Right ventricle myocardium inferior (tissue), 1 donor: Measurements from ENCODE around the gene ST6GALNAC2. TPM values are rescaled to one million over a fixed set of nuclear protein-coding genes. Genes with fewer than 3 reads are reported as not detected.
"Not testable (repeated sequence)": the region's sequence is repeated elsewhere in the genome, so short reads cannot be mapped to it uniquely, and the experiment has no call there.

Source experiments
- ATAC-seq: fragments of 200-7000 bp; cut with Tn5 transposase; one replicate; pipeline ENCODE4 v1.9.1; 2020; ENCODE audit warnings: mild to moderate bottlenecking, moderate library complexity
- DNase-seq: peaks from one replicate; pipeline ENCODE4 v3.0.0; 2021; ENCODE audit errors: missing footprints
- intact Hi-C: fragments of 100-400 bp; cut with DNase I; formaldehyde crosslinking; loops from one replicate; pipeline ENCODE4 v1.11.0; 2022
- total RNA-seq: library from RNA; stranded (reverse); fragmentation: NEBNext Ultra II Directional; extraction: Animal tissue kit (Norgen Biotek cat#: 25700); gene quantifications from one replicate; pipeline ENCODE4 v1.2.1, GENCODE V29; 2021
- donor health status: DM: no; HTN: yes; CAD: no; lungs with severe emphysema.

The ST6GALNAC2 gene
- total RNA-seq, 1 donor from 2014 or later = 5.7 TPM

DNA sequence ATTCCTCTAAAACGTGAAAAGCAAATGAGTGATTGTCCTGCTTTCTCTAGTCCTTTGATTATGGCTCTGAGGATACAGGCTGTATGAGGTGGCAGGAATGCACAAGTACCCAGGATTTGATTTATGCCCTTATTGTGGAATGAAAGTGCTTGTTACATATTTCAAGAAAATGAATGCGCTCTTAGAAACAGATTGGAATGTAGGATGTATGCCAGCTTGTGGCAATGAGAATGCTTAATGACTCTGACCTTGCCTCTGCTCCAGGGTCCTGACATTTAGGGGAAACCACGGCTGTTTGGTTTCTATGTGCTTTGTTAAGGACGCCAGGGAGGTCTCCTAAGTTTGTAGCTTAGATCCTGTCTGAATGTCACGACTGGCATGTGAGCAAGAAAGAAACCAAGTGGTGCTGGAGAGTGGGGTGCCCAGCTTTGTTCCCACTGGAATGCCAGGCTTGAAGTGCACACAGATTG is 23.8 kb downstream of the ST6GALNAC2 start:
- intact Hi-C loops = no loop called here
- no peak for DNase-seq

DNA sequence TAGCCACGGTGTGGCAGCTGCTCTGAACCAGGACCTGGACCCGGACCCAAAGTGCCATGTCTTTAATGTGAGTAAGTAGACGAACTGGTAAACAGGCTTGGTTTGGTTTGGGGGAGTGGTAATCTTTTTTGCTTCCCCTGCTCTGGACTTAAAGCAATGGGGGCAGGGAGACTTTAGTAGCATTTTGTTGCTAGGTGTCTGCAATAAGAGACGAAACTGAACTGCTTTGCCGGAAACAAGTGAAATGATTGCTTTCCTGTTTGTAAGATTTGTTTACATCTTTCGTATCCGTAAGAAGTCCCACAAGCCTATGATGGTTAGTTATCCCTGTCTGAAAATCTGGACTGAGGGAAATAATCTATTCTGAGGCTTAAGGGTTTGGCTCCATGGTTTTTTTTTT is 24.3 kb downstream of the ST6GALNAC2 start:
- intact Hi-C loops = no loop called here
- ATAC-seq (no peak), DNase-seq (no peak)

More for the DNA sequence above, 23.8 kb downstream of the ST6GALNAC2 start:
- no peak for ATAC-seq

DNA sequence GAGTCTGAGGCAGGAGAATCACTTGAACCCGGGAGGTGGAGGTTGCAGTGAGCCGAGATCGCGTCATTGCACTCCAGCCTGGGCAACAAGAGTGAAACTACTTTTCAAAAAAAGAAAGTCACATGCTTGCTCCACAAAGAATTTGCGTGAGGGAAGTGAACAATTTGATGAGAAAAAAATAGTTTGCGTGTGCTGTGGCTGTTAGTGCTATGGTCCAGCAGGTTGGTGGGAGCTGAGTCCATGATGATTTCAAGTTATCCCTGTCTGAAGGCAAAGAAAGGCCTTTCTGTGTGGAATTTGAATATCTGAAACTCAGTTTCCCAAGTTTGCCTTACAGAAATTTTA is 24.8 kb downstream of the ST6GALNAC2 start:
- DNase-seq (no peak), ATAC-seq (no peak)
- intact Hi-C loops = no loop called here

DNA sequence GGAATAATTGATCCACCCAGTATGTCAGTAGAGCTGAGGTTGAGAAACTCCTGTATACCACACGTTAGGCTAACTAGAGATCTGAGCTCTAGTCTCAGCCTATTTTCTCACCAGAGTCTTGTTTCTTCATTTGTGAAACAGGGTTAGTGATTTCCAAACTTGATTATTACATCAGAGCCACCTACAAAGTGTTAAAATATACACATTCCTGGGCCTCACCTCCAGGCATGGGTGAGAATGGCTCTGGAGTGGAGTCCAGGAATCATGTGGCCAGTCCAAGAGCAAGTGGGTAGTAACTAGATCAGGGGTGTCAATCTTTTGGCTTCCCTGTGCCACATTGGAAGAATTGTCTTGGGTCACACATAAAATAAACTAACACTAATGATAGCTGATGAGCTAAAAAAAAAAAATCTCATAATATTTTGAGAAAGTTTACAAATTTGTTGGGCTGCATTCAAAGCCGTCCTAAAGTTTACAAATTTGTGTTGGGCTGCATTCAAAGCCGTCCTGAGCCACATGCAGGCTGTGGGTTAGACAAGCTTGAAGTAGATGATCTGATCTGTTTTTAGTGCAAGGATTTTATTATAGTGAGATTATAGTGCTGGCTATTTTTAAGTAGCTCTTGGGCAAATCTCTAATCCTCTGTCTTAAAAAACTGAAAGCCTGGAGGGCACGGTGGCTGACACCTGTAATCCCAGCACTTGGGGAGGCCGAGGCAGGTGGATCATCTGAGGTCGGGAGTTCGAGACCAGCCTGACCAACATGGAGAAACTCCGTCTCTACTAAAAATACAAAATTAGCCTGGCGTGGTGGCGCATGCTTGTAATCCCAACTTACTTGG is 25.4 kb downstream of the ST6GALNAC2 start:
- ATAC-seq = no peak
- intact Hi-C loops = no loop called here
- DNase-seq = no peak

DNA sequence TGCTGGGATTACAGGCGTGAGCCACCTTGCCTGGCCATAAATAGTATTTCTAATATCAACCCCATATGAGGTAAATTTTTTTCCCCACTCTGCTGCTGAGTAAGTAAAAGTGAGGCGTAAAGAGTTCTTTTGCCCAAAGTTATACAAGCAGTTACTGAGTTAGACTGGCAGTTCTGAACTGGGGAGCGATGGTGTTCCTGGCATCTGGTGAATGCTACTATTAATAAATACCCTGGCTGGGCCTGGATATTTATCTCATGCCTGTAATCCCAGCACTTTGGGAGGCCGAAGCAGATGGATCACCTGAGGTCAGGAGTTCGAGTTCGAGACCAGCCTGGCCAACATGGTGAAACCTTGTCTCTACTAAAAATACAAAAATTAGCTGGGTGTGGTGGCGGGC is 26.2 kb downstream of the ST6GALNAC2 start:
- intact Hi-C loops = loop anchor here (5.0 kb wide), 2 partner anchors 63 to 153 kb away; partner anchors contain the start of gene MXRA7
- peak; percentile 43 for ATAC-seq

DNA sequence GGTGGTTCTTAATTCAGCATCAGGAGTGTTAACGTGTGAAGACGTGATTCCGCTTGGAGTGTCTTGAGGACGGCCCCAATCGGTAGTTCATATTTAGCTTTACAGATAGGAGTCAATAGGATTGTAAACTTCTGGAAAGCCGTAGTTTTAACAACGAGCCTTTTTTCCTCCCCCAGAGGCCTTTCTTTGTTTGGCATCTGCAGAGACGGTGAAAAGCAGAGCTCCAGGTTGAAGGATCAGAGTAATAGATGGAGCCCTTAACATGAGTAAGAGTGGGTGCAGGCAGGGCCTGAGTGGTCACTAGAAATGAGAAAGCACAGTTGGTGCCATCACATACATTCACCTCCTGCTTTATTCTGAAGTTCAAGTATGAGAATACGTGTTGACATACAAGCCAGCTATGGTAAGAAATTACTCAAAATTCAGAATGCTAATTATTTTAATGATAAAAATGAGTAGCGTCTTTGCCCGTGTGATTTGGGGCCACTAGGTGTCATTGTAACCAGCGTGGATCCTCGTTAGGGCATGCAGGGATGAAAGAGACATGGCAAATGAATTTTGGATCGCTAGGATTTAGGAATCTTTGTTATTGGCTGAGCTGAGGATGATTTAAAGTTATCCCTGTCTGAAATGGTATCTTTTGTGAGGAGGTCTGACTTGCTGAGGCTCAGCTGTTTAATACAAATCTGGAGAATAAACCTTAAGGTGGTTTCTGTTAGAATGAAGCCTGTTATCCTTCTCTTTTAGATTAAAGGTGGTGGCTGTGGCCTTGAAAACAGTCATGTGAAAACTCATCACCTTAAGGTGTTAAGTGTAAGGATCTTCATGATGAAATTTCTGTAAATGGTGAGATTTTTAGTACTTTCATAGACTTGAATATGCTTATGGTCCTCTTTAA is 27.2 kb downstream of the ST6GALNAC2 start:
- ATAC-seq = no peak
- DNase-seq = no peak
- intact Hi-C loops = loop anchor here (5.0 kb wide), 2 partner anchors 64 to 154 kb away; partner anchors contain the start of gene MXRA7

More for the DNA sequence above, 26.2 kb downstream of the ST6GALNAC2 start:
- DNase-seq = not testable (repeated sequence)

DNA sequence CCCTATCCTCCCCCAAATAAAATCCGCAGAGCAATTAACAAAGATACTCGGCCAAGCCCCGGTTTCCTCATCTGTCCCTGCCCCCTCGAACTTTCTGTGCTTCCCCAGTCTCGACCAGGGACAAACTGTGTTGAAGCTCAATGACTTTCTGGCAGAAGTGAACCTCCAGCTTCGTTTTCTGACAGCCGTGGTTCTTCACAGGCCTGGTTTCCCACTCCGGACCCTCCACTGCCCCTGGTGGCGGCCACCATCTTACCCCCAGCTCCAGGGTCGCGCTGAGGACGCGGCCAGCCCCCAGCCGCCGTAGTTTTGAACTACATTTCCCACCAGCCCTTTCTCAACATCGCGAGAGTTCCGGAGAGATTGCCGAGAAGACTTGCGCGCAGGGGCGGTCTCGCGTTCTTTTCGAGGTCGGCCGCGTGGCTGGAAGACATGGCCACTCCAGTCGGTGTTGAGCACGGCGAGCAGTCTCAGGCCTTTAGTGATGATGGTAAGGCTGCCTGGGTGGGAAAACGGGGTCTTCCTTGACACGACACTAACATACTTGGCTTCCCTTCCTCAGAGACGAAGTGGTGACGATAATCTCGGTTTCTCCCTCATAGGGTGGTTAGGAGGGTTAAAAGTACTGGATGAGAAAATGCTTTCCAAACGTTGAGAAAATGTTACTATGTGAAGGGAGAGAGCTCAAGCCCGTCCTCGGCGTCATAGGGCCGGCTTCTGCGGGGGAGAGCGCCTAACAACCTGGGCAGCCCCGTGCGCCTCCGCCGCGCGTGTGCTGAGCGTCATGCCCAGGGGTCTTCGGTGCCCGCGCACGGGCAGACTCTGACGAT is 28.1 kb downstream of the ST6GALNAC2 start:
- DNase-seq (peak; percentile 97), ATAC-seq (peak; percentile 88)
- intact Hi-C loops = loop anchor here (5.0 kb wide), 2 partner anchors 65 to 155 kb away; partner anchors contain the start of gene MXRA7

DNA sequence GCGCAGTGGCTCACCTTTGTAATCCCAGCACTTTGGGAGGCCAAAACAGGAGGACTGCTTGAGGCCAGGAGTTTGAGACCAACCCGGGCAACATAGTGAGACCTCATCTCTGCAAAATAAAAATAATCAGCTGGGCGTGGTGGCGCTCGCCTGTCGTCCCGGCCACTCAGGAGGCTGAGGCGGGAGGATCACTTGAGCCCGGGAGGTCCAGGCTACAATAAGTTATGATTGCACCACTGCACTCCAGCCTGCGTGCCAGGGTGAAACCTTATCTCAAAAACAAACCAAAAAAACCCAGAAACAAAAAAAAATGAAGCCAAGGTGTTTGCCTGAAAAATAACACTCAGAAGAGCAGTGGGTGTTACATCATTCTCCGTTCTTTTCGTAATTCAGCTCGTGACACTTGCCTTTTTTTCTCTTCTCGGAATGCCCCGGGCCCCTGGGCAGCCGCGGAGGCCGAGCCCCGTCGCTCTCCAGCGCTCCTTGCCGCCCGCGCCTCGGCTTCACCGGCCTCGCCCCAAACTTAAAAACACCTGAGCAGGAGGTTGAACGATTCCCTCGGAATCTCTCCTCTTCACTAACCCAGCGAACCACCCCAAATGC is 28.8 kb downstream of the ST6GALNAC2 start:
- intact Hi-C loops = loop anchor here (5.0 kb wide), 2 partner anchors 65 to 155 kb away; partner anchors contain the start of gene MXRA7
- no peak for ATAC-seq
- peak; percentile 72 for DNase-seq

DNA sequence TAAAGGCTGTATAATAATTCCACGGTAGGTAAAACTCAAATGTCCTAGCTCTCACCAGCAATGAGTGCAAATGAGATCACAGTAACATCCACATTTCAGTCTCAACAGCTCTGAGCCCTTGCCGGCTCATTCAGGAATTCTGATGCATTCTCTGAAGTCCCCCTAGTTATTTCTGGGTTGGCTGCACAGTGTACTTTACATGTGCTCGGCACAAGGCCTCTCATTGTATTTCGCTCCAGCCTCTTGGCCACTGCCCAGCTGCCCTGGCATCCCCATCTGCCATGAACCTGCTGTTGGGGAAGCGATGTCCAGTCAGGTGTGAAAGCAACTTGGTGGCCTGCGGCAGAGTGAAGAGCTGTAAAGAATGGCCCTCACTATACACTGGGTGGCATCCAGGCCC is 31.5 kb downstream of the ST6GALNAC2 start:
- DNase-seq = peak; percentile 65
- ATAC-seq = peak; percentile 39
- intact Hi-C loops = no loop called here

DNA sequence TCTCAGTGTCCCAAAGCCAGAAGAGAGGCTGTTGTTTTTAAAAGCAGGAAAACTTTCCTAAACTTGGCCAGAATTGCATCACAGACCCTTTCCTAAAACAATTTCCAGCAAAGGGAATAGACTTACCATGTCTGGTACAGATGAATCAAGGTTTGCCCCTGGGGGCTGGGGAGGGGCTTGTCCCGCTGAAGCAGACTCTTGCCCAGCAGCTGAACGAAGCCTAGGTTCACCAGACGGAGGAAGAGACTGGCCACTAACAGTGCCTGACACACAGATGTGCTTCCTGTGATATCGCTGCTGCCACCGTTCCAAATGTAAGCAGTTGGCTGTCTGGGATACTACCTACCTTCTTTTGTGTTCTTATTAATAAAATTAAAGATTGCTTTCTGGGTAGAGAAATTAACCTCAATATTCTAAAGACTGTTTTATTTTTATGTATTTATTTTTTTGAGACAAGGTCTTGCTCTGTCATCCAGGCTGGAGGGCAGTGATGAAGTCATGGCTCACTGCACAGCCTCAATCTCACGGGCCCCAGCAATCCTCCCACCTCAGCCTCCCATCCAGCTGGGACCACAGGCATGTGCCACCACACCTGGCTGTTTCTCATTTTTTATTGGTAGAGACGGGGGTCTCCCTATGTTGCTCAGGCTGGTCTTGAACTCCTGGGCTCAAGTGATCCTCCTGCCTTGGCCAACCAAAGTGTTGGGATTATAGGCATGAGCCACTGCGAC is 32.3 kb downstream of the ST6GALNAC2 start:
- DNase-seq = peak; percentile 43
- no peak for ATAC-seq
- intact Hi-C loops = no loop called here

DNA sequence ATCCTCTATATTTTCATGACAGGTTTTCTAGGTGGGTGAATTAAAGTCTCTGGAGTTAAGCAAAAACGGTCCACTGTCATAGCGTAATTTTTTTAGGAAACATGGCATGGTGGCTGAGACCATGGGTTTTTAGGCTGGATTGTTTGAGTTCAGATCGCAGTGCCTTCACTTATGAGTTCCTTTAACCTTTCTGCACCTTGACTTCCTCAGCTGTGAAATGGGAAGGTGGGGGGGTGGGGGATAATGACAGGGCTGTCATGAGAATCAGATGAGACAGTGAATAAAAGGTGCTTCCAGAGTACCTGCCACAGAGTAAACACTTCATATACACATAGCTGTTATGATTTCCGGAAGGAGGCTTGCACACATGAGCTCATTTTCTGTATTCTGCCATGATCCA is 34.0 kb downstream of the ST6GALNAC2 start:
- no peak for ATAC-seq
- DNase-seq = no peak
- intact Hi-C loops = no loop called here

DNA sequence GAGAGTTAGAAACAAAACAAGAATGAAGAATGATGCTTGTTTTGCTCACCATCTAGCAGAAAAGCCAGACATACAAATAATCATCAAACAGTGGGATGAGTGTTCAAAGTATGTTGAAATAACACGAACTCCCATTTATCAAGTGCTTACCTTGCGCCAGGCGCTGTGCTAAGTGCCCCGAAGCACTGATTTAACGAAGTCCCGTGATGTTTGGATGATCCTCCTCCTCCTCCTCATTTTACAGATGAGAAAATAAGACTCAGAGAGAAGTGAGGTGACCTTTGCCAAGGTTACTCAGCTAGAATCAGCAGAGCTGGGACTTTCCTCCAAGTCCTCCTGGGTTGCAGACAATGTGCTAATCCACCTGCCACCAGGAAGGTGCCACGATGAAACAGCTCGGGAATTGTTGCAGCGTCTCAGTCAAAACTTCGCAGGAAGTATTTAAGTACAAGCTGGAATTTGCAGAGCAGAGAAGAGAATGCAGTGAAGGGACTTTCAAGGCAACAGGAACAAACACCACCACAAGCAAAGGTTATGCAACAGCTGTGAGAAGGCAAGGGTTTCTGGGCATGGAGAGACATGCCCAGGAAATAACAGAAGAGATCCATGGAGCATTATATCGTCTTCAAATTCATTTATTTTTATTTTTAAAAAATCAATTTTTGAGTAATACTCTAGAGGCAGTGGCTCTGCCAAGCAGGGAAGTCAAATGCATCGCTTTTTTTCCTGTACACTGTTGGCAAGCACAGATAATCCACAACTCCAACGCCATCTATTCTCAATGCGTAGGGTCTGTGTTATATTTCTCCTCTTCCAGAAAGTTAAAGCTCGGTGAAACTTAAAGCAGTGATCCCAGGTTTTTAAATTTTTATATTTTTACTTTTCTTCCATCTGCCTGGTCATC is 34.7 kb downstream of the ST6GALNAC2 start:
- no peak for ATAC-seq
- intact Hi-C loops = no loop called here
- DNase-seq = no peak

DNA sequence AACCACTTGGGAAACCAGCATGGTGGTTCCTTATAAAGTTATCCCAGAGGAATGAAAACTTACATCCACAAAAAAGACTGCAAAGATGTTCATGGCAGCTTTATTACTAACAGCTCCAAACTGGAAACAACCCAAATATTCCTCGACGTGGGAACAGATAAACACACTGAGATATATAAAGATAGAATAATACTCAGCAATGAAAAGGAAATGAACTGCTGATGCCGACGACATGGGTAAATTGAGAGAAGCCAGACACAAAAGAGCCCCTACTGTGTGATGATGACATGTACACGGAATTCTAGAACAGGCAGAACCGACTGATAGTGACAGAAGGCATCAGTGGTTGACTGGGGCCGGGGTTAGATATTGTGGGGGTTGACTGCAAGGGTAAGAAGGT is 36.1 kb downstream of the ST6GALNAC2 start:
- intact Hi-C loops = no loop called here
- ATAC-seq (no peak), DNase-seq (no peak)

DNA sequence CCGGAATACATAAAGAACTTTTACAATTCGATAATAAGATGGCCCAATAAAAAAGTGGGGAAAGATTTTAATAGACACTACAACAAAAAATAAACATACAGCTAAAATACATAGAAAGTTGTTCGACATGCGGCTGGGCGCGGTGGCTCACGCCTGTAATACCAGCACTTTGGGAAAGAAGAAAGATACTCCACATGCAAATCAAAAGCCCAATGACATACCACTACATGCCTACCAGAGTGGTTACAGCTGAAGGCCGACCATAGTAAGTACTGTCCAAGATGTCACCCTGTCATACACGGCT is 36.5 kb downstream of the ST6GALNAC2 start:
- no peak for ATAC-seq

DNA sequence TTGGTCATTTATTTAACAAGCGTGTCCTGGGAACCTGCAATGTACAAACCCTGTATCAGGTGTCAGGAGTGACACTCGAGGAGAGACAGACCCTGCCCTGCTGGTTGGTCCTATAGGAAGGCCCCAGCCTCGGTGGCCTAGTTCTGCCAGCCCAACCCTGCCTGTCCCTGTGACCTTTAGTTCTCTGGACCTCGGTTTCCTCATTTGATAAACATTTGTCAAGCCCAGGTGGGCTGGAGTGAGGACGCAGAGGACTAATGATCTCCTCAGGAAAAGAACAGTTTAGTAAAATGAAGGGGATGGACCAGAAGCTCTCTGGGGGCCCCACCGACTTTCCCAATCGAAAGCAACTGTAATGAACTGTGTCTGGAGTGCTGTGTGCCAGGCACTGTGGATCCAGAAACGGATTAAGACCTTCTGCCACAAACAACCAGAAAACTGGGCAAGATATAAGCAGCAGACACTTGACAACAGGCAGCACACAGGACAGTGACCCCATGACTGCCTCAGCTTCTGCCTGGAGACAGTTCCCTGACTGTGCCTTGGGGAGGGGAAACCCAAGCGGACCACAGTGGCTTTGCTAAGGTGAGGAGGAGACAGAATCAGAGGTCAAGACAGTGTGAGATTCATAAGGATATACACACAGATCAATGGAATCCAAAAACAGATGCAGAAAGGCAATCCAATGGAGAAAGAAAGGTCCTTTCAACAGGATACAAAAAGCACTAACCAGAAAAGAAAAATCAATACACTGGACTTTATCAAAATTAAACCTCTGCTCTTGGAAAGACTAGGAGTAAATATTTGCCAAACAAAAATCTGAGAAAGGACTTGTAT is 37.1 kb downstream of the ST6GALNAC2 start:
- DNase-seq (no peak), ATAC-seq (no peak)
- intact Hi-C loops = no loop called here

More for the DNA sequence above, 36.5 kb downstream of the ST6GALNAC2 start:
- intact Hi-C loops = no loop called here
- DNase-seq = no peak
